HG03520 (cell line): ENCODE measurements around the gene ASB10.
A peak's percentile ranks its signal among the peaks of the same experiment; 100 is the strongest.

ENCODE experiments used
- ATAC-seq: cut with Tn5 transposase; IDR thresholded peaks from one replicate; pipeline ENCODE4 v1.9.1; 2021; ENCODE audit warnings: mild to moderate bottlenecking, moderate library complexity; ENCODE audit not compliant: unreplicated experiment

ASB10 gene

DNA sequence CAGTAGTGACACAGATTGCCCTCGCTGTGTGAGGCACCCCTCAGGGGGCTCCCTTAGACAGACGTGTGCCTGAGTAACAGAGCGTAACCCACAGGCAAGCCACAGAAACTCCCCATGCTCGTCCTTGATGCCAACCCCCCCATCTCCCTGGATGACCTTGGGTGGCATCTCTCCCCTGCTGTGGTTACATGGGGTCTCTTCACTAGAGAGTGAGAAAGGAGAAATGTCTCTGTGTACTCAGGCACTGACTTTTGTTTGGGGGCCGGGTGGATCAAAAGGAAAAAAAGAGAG, 1.1 kb upstream of the ASB10 start:
- ATAC-seq: no peak

DNA sequence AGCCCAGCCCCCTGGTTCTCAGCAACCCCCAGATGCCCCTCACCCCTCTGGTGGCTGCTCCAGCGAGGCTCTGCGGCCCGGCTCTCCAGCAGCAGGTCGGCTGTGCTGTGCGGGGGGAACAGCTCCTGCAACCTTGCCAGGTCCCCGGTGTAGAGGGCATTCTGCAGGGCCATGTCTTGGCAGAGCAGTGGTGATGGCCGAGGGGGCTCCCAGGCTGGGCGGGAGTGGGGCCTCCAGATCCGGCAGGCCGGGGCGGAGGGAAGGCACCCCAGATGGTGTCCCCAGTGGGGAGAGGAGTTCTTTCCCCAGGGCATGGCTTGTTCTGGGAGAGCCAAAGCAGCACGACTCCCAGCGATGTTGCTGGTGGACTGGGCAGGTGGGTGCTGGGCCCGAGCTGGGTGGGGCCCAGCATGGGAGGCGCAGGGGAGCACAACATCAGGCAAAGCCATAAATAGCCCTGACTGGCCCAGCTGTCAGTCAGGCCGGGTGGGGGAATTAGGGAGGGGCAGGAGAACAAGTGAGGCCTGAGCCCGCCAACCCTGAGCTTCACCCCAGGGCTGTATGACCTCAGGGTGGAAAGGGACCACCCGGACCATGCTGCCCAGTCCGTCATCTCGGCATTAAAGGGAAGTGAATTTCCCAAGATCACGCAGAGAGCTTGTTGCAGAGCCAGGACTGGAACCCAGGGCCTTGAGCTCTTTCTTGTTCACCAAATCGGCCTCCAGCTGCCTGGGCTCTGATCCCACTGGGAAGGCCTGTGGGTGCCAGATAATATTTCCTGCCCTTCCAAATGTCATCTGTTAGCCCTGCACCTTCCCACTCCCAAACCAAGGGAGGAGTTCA, 580 bp upstream of the ASB10 start:
- ATAC-seq: no peak

DNA sequence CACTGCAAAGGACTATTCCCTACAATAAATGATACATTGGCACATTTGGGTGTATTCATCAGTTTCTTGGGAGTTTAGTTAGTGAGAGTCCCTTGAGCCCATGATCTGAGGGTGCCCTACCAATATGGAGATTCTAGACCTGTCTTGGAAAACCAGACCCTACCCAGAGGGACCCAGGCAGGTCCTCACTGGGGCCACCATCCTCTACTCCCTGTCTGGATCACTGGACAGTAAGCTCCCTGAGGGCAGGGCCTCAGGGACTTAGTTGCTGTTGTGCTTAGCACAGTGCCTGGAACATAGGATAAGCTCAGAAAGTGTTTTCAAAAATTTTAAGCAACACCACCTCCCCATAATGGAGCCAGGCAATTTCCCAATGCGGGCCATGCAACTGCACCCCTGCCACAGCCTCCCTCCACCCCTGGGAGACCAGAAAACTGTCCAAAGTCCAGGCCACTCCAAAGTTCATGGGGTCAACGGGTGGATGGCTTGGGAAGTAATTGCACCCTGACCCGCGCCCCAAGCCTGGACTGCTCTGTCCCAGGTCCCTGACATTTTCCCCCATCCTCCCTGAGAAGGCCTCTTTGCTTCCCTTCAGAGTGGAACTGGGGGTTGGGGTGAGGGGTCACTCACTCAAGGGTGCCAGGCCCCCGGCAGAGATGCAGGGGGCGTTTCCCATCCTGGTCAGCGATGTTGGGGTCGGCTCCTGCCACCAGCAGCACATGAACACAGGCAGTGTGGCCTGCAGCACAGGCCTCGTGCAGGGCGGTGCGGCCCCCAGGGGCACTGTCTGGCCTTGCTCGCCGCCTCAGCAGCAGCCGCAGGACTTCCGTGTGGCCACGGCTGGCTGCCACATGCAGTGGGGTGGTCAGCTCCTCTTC, 1.0 kb downstream of the ASB10 start:
- ATAC-seq: no peak

DNA sequence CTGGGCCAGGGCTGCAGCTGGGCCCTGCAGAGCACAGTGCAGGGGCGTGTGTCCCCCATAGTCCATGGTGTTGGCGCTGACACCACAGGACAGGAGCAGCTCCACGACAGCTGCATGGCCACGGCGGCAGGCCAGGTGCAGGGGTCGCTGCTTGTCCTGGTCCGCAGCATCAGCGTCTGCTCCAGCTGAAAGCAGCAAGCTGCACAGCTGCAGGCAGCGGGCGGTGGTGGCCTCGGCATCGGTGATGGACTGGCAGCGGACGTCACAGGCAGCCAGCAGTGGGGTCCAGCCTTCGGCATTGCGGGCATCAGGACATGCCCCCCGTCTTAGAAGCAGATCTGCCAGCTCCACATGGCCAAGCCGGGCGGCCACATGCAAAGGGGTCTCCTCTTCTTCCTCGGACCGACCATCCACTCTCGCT, 6.0 kb downstream of the ASB10 start:
- ATAC-seq: no peak

DNA sequence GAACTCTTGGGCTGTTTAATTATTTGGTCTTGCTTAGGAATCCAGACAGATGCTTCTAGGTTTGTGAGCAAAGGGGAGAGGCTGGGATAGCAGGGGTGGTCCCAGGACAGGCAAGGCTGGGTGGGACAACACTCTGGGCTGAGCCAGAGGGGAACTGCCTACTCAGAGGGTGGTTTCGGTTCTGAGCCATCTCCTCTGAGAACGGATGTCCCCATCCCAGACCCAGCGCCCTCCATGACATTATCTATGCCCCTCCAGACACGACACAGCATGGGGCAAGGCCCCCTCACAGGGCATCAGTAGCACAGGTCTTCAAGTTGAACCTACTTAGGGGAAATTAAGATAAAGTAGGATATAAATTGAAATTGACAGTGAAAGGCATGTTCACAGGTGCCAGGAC, 7.1 kb downstream of the ASB10 start:
- no peak for ATAC-seq

DNA sequence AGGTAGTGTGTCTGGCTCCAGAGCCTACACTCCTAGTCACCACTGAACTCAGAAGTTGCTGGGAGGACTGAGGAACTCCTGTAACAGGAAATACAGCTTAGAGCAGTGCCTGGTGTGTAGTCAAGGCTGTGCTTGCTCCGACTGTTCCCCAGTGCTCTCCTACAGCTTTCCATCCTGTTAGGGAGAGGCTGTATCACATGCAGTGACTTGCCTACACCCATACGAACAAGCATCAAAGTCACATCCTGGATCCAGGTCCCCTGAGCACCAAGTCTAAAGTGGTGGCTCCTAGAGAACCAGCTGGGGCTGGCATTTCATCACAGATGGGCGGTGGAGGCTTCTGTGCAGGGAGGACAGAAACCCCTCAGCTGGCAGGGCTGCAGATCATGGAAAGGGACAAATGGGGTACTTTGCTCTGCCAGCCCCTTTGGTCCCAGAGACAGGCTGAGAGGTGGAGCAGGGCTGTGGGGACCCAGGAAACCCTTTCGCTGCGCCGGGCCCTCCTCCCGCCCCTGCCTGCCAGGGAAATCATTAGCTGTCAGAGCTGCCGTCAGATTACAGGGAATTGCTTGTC, 7.7 kb downstream of the ASB10 start:
- no peak for ATAC-seq

DNA sequence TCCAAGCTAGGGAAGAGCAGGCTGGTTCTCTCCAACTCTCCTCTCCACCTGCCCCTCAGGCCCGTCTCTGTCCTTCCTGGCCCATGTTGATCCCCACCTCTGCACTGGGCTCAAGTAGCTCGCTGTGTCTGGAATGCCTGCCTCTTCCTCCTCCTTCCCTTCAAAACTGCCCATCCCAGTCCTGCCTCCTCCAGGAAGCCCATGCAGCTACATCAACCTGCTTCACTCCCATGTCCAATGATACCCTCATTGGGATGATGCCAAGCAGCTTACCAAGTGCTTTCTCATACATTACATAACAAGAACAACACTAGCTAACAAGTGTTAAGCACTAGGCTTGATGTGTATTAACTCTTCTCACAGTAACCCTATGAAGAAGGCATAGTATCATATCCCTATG, 8.2 kb downstream of the ASB10 start:
- ATAC-seq: no peak

DNA sequence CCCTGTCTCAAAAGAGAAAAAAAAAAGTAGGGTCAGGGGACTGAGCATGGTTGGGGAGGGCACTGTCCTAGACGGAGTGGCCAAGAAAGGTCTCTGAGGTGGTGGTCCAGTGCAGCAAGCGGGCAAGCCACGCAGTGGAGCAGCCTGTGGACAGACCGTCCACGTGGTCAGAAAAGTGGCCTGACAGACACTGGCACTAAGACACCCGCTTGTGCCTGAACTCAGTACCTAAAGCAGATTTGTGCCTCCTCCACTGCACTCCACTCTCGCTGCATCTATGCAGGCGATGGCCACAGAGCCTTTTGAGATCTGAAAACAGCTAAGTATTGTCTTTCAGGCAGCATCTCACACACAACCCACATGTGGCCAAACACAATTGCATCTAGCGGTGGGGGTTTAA, 8.8 kb downstream of the ASB10 start:
- ATAC-seq: no peak

DNA sequence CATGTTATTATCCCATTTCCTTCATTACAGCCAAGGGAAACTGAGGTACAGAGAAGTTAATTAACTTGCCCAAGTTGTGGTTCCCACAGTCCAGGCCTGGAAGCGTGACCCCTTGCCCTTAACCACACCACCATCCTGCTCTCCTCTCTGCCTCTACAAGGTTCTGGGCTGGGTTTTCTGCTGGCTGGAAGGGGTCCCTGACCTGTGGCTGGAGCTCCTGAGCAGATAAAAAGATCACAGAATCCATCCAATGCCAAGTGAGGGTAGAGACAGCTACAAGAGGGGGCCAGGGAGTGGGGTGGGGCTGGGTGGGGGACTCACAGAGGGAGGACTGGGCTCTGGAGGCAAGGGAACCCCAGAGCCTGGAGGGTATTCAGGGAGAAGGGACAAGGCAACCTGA, 9.7 kb downstream of the ASB10 start:
- ATAC-seq: no peak

DNA sequence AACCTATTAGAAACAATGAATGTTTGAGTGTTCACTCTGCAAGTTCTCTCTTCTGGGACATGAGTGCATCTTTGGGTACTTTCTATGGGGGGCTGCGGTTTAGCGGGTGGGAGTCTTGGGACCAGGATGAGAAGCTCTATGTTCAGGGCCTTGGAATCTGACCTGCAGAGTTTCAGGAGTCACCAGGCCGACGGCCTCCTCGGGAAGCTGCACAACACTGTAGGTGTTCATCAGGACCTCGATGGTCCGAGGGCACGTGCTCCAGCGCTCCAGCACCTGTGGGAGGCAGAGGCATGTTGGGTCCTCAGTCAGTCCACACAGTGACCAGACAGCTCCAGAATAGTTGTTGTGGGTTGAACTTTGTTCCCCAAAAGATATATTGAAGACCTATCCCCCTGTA, 10.6 kb downstream of the ASB10 start:
- no peak for ATAC-seq

DNA sequence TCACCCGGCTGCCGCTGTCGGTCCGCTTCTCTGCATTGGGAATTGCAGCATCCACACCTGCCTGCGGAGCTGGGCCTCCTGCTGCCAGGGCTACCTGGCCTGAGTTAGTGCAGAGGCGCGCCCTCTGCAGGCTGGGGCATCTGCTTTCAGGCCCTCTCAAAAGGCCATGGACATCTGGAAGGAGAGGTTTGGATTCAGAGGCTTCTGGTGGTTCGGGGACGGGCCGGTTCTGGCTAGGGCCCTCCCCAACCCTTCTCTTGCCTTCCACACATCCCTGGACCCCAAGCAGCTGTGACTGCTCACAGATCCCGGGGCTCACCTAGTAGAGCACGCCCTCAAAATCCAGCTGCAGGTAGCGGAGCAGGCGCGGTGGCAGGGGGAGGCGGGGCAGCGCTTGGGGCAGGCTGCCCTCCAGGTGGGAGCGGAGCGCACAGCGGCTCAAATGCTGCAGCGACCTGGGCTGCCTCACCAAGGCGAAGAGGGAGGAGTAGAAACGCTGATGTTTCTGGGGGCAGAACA, 11.2 kb downstream of the ASB10 start:
- ATAC-seq: no peak

DNA sequence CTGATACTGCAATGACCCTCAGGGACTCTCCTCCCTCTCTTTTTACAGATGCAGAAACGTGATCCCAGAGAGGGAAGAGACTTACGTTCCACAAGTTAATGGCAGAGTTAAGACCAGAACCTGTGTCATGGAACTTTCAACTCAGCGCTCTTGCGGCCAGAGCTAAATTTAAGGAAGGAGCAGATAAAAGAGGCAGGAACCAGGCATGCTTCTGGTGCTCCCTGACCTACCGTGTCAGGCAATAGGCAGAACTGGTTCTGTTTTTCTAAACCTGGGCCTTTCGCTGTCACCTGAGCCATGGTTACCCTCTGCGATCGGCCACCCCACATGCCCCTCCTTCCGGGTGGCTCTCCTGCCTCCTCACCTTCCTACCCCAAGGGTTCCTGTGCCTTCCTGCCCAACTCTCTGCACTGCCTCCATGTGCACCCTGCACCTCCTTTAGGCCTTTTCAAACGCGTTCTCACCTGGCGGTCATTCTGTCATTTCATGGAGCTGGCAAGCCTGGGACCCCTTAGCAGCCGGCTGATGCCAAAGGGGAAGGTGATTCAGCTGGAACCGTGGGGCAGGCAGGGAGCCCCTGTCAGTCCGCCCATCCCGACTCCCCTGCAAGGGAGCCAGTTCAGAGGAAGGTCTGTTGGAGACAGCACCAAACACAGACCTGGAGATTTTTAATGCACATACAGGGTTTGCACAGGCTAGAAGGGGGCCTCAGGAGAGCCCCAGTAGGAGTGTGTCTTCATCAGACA, 11.8 kb downstream of the ASB10 start:
- ATAC-seq: no peak

DNA sequence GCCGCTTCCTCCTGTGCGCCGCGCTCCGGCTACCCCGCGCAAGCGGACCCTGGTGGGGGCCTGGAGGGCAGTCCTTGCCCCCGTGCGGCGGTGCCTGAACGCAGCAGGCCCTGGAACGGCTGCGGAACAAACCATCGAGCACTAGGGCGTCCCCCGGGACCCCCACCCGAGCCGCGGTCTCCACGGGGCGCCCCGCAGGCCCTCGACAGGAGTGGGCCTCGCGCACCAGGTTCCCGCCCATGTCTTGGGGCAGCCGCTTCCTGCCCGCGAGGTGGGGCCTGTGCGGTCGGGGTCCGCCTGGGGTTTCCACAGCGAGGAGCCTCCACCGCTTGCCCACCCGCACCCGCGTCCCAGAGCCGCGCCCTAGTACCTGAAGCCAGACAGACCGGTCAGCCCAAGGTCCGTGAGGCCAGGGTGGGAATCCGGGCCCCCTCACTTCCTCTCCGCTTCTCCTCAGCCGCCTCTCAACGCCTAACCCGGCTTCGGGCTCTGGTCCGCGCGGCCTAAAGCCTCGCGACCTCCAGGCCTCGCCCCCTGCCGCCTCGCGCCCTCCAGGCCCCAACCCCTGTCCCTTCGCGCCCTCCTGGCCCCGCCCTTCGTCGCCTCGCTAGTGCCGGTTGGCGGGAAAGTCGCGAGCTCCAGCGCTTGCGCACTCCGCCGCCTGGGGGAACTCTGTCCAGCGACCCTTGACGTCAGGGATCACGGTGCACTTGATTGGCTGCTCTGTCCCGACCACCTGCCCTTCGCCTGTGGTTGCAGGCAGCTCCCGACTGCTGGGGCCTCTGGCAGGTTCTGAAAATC, 12.6 kb downstream of the ASB10 start:
- no peak for ATAC-seq

DNA sequence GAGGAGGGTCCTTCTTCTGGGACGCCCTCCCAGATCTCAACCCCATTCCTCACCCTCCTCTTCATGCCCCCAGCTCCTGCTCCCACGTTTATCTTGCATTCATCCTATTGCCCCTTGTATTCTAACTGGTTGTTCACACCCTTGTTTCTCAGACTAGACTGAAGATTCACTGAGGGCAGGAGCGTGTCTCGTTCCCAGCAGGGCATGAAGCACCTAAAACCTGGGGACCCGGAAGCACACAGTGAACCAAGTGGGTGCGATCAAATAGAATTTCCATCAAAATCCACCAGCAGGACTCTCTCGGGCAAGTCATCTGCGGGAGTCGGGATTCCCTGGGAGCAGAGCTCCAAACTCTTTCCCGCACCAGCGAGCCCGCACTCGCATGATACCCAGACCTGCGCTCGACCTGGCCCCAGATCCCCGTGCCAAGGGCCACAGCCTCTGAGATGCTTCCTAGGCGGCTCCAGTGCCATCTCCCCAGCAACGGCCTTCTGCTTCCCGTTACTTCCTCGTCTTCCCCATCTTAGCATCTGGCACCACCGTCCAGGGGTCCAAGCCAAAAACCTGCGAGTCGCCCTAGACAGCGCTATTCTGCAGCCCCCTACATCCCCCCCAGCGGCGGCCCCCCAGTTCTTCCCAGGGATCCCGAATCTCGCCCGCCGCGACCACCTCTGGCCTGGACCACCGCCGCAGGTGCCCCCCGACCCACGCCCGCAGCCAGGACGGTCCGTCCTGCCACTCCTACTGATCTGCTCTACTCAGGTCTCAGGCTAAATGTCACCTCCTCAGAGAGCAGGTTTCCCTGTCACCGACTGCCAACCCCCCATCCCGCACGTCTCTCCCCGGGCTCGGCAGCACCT, 13.4 kb downstream of the ASB10 start:
- ATAC-seq: no peak

DNA sequence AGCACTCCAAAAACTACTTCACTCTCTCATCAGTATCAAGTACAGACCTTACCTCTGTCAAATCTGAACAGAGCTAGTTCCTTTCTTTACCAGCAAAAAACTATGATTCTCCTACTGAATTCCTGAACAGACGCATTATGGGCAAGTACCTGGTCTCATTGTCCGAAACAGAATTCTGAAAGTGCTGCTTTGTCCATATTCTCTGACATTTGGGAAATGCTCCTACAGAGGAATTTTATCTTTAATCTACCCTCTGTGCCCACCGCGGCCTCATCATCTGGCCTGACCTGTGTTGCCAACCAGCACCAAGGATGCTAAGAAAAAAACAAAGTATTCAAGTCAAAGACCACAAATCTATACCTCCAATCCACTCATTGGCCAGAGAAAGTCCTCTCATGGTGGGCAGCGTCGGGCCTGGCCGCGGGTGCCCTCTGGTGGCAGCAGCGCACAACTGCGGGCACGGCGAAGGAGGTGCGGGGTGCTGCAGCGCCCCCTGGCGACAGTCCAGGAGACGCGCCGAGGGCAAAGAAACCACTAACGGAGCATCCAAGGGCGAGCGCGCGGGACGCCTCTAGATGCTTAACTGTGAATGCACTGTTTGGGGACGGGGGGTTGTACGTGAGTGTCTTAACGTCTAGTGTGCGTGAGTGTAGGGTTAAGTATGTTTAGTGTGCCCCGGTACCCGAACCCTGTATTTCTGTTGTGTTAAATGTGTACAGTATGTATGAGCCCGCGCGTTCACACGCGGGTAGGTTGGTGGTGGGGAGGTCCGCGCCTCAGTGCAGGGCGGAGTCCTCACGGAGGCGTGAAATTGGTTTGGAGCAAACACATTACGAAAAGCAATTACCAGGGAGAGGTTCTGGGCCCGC, 14.5 kb downstream of the ASB10 start:
- ATAC-seq: peak; percentile 49

DNA sequence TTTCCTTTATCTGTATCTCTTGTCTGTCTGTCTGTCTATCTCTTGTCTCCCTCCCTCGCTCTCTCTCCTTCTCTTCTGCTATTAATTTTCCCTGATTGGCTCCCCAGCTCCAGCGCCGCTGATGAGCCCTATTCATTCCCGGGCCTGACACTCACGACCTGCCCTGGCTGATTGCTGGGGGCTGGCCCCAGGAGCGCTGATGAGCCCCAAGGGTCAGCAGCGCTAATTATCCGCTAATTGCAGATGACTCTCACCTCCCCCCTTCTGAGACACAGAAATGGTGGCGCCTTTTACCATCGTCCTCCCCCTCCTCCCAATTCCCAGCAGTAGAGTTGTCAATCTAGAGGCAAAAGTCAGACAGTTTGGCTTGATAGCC, 18.3 kb downstream of the ASB10 start:
- no peak for ATAC-seq

DNA sequence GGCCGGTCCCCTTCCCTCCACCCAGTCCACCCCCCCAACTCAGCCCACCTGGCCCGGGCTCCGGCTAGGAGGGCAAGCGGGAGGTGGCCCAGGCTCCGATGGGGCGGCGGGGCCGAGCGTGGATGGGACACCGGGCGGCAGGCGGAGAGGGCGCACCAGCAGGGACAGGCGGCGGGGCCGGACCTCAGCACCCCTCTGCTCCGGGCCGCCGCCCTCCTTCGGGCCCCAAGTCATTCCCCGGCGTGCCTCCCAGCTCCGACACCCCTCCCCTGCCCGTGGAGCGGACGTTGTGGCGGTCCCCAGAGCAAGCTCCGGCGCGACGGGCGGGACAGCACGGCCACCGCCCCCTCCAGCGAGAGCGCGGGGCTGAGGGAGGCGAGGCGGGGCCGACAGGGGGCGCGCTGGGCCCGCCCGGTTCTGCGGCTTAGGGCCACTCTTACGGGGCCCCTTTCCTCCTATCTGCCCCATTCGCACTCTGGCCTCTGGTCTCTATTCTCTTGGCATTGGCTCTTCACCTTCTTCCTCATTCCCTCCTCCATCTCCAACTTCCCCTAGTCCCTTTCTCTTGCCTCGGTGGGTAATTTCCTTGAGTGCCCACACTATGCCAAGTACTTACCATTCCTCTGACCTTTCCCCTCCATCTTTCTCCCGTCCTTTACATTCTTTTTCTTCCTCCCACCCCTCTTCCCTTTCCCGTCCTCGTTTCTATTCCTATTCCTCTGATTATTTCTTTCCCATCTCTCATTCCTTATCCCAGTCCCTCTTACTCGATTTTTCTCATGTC, 18.9 kb downstream of the ASB10 start:
- peak; percentile 62 for ATAC-seq
